ENCODE measurements around the gene YWHAG.

DNA sequence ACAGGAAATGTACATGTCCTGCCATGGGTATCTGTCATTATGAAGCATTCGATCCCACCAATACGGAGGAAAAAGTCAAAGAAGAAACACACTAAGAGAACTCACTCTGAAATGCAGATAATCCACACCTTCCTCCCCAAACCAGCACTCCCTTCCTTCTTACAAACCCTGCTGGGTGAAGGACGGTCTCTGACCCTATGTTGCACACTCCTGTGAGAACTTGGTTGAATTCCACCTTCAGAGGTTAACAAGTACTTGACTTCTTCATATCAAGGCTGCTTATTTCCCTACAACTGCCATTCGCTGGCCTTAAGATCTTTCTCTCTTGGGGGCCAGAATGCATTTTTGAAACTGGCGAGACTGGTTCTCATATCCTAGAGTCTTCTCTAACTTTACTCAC, 16.6 kb downstream of the YWHAG start:
- TF ChIP-seq, protein P1, sequence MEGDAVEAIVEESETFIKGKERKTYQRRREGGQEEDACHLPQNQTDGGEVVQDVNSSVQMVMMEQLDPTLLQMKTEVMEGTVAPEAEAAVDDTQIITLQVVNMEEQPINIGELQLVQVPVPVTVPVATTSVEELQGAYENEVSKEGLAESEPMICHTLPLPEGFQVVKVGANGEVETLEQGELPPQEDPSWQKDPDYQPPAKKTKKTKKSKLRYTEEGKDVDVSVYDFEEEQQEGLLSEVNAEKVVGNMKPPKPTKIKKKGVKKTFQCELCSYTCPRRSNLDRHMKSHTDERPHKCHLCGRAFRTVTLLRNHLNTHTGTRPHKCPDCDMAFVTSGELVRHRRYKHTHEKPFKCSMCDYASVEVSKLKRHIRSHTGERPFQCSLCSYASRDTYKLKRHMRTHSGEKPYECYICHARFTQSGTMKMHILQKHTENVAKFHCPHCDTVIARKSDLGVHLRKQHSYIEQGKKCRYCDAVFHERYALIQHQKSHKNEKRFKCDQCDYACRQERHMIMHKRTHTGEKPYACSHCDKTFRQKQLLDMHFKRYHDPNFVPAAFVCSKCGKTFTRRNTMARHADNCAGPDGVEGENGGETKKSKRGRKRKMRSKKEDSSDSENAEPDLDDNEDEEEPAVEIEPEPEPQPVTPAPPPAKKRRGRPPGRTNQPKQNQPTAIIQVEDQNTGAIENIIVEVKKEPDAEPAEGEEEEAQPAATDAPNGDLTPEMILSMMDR (IDR thresholded peaks at IDR 0.05), result no peak
- TF ChIP-seq, protein P2, sequence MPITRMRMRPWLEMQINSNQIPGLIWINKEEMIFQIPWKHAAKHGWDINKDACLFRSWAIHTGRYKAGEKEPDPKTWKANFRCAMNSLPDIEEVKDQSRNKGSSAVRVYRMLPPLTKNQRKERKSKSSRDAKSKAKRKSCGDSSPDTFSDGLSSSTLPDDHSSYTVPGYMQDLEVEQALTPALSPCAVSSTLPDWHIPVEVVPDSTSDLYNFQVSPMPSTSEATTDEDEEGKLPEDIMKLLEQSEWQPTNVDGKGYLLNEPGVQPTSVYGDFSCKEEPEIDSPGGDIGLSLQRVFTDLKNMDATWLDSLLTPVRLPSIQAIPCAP (CRISPR knock-in tag; IDR thresholded peaks at IDR 0.05), result no peak
- no peak for TF ChIP-seq ZNF232 (CRISPR knock-in tag; IDR thresholded peaks at IDR 0.05)
- TF ChIP-seq CBFB (CRISPR knock-in tag; IDR thresholded peaks at IDR 0.05; ENCODE audit: low read depth), result no peak
- TF ChIP-seq ZNF263 (CRISPR knock-in tag; IDR thresholded peaks at IDR 0.05; ENCODE audit: low read depth), result no peak
- TF ChIP-seq ZNF671 (CRISPR knock-in tag; IDR thresholded peaks at IDR 0.05), result no peak
- no peak for TF ChIP-seq CREB1 (CRISPR knock-in tag; IDR thresholded peaks at IDR 0.05)
- TF ChIP-seq, protein P3, sequence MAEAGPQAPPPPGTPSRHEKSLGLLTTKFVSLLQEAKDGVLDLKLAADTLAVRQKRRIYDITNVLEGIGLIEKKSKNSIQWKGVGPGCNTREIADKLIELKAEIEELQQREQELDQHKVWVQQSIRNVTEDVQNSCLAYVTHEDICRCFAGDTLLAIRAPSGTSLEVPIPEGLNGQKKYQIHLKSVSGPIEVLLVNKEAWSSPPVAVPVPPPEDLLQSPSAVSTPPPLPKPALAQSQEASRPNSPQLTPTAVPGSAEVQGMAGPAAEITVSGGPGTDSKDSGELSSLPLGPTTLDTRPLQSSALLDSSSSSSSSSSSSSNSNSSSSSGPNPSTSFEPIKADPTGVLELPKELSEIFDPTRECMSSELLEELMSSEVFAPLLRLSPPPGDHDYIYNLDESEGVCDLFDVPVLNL (CRISPR knock-in tag; IDR thresholded peaks at IDR 0.05; ENCODE audit: borderline replicate concordance, low read depth), result no peak
- no peak for TF ChIP-seq ZNF121 (CRISPR knock-in tag; IDR thresholded peaks at IDR 0.05)
- TF ChIP-seq SMAD3 (CRISPR knock-in tag; IDR thresholded peaks at IDR 0.05; ENCODE audit: borderline replicate concordance), result no peak
